IMR-90 (cell line): ENCODE data around the gene TMEM131. TPM values are rescaled to one million over a fixed set of nuclear protein-coding genes. Genes with fewer than 3 reads are reported as not detected.

ENCODE experiments used
- ATAC-seq: fragments of 200-7000 bp; cut with Tn5 transposase; 2 replicates; pipeline ENCODE4 v1.9.1; 2020; ENCODE audit warnings: low read depth, mild to moderate bottlenecking, moderate library complexity
- BruUV-seq: library from RNA; stranded (reverse); fragments of 400-500 nt; replicated peaks from 2 replicates; lab custom pipeline; 2021; lab: Mats Ljungman, UMichigan
- CTCF ChIA-PET: fragments of 300-600 bp; formaldehyde crosslinking; extraction: SDS; loops from one replicate; lab custom pipeline; 2021; ENCODE audit warnings: antibody characterized with exemption; lab: Yijun Ruan, JAX
- POLR2A ChIA-PET: fragments of 300-600 bp; sonication (Branson Sonifier 250); formaldehyde crosslinking; loops from one replicate; lab custom pipeline; 2022; ENCODE audit warnings: antibody characterized with exemption; ENCODE audit not compliant: unreplicated experiment; lab: Charles Lee
- DNase-seq: peaks from one replicate; pipeline ENCODE4 v3.0.0; 2013
- H2AFZ ChIP-seq: replicated peaks from 2 replicates; pipeline ENCODE3; 2013; ENCODE audit warnings: low read length, mild to moderate bottlenecking; ENCODE audit not compliant: poor library complexity
- H2AK5ac ChIP-seq: 2 replicates; pipeline ENCODE4 v1.6.1; 2013; ENCODE audit warnings: low read depth, low read length, inconsistent platforms
- H2AK9ac ChIP-seq: replicated peaks from 2 replicates; pipeline ENCODE3; 2013; ENCODE audit warnings: mild to moderate bottlenecking, low read depth, low read length, moderate library complexity; ENCODE audit not compliant: poor library complexity
- H2BK120ac ChIP-seq: 2 replicates; pipeline ENCODE4 v1.6.1; 2013; ENCODE audit warnings: low read depth, low read length, inconsistent platforms
- H2BK15ac ChIP-seq: 3 replicates; pipeline ENCODE4 v1.6.1; 2013; ENCODE audit warnings: low read depth, low read length, inconsistent platforms
- H2BK20ac ChIP-seq: 2 replicates; pipeline ENCODE4 v1.6.1; 2013; ENCODE audit warnings: low read depth, mild to moderate bottlenecking, inconsistent platforms, low read length, moderate library complexity
- H2BK5ac ChIP-seq: 2 replicates; pipeline ENCODE4 v1.6.1; 2013; ENCODE audit warnings: mild to moderate bottlenecking, low read depth, low read length, inconsistent platforms; ENCODE audit not compliant: poor library complexity, severe bottlenecking
- H3K14ac ChIP-seq: replicated peaks from 2 replicates; pipeline ENCODE4 v1.6.1; 2013; ENCODE audit warnings: low read depth, low read length, inconsistent platforms
- H3K18ac ChIP-seq: 2 replicates; pipeline ENCODE4 v1.6.1; 2013; ENCODE audit warnings: low read depth, low read length, control low read depth
- H3K23ac ChIP-seq: 2 replicates; pipeline ENCODE4 v1.6.1; 2013; ENCODE audit warnings: low read depth, low read length, inconsistent platforms
- H3K27ac ChIP-seq: 2 replicates; pipeline ENCODE4 v1.5.1; 2013; ENCODE audit warnings: mild to moderate bottlenecking, control low read depth, low read length; ENCODE audit not compliant: insufficient read depth
- H3K27me3 ChIP-seq: 2 replicates; pipeline ENCODE4 v1.6.1; 2013; ENCODE audit warnings: low read length; ENCODE audit not compliant: control insufficient read depth, insufficient read depth
- H3K36me3 ChIP-seq: 2 replicates; pipeline ENCODE4 v1.6.1; 2013; ENCODE audit warnings: low read length, mixed read lengths; ENCODE audit not compliant: control insufficient read depth, insufficient read depth
- H3K4ac ChIP-seq: 2 replicates; pipeline ENCODE4 v1.6.1; 2013; ENCODE audit warnings: low read depth, low read length, inconsistent platforms
- H3K4me1 ChIP-seq: 2 replicates; pipeline ENCODE4 v1.6.1; 2013; ENCODE audit warnings: low read length, mixed read lengths; ENCODE audit not compliant: control insufficient read depth, insufficient read depth
- H3K4me2 ChIP-seq: 2 replicates; pipeline ENCODE4 v1.6.1; 2013; ENCODE audit warnings: low read depth, mild to moderate bottlenecking, control low read depth, low read length, moderate library complexity
- H3K4me3 ChIP-seq: 2 replicates; pipeline ENCODE4 v1.5.1; 2013; ENCODE audit warnings: low read depth, mild to moderate bottlenecking, control low read depth, low read length, moderate library complexity; ENCODE audit not compliant: insufficient read depth
- H3K56ac ChIP-seq: 2 replicates; pipeline ENCODE4 v1.6.1; 2013; ENCODE audit warnings: low read length, inconsistent platforms; ENCODE audit not compliant: insufficient read depth; ENCODE audit errors: extremely low read depth
- H3K79me1 ChIP-seq, 2 experiments: 2 replicates each; pipeline ENCODE4 v1.6.1; 2013; ENCODE audit warnings: low read length in 2 of 2, inconsistent platforms in 1 of 2, low read depth in 1 of 2
- H3K9ac ChIP-seq: 2 replicates; pipeline ENCODE4 v1.6.1; 2013; ENCODE audit warnings: low read depth, low read length, control low read depth
- H3K9me1 ChIP-seq: 2 replicates; pipeline ENCODE4 v1.6.1; 2013; ENCODE audit warnings: low read length, inconsistent platforms; ENCODE audit not compliant: insufficient read depth
- H3K9me3 ChIP-seq: 2 replicates; pipeline ENCODE4 v1.6.1; 2013; ENCODE audit warnings: low read length; ENCODE audit not compliant: control insufficient read depth, insufficient read depth
- H4K20me1 ChIP-seq: 2 replicates; pipeline ENCODE4 v1.6.1; 2013; ENCODE audit warnings: low read length, inconsistent platforms; ENCODE audit not compliant: insufficient read depth
- H4K5ac ChIP-seq: 2 replicates; pipeline ENCODE4 v1.6.1; 2013; ENCODE audit warnings: mild to moderate bottlenecking, low read depth, low read length, control low read depth
- H4K8ac ChIP-seq, 2 experiments: 2 replicates each; pipeline ENCODE4 v1.6.1; 2013; ENCODE audit warnings: low read depth in 2 of 2, low read length in 2 of 2, control low read depth in 1 of 2, inconsistent platforms in 1 of 2
- H4K91ac ChIP-seq: 2 replicates; pipeline ENCODE4 v1.6.1; 2013; ENCODE audit warnings: low read depth, low read length, inconsistent platforms; ENCODE audit not compliant: insufficient read depth
- BHLHE40 ChIP-seq: fragments of 150-350 bp; IDR thresholded peaks from 2 replicates; pipeline ENCODE4 v1.6.1; 2016; ENCODE audit warnings: mild to moderate bottlenecking, low read depth, low read length
- CEBPB ChIP-seq: IDR thresholded peaks from 2 replicates; pipeline ENCODE4 v1.6.1; 2012; ENCODE audit warnings: low read depth, low read length, improper control_type of control experiment
- CHD1 ChIP-seq: IDR thresholded peaks from 2 replicates; pipeline ENCODE4 v1.6.1; 2012; ENCODE audit warnings: low read depth, low read length, improper control_type of control experiment
- FOS ChIP-seq: fragments of 150-350 bp; IDR thresholded peaks from 2 replicates; pipeline ENCODE4 v1.6.1; 2016; ENCODE audit warnings: low read depth, low read length
- MAFK ChIP-seq: IDR thresholded peaks from 2 replicates; pipeline ENCODE4 v1.6.1; 2012; ENCODE audit warnings: low read depth, low read length, improper control_type of control experiment
- MAZ ChIP-seq: IDR thresholded peaks from 2 replicates; pipeline ENCODE4 v1.6.1; 2012; ENCODE audit warnings: low read depth, mild to moderate bottlenecking, low read length, improper control_type of control experiment, moderate library complexity, borderline replicate concordance
- MXI1 ChIP-seq: IDR thresholded peaks from 2 replicates; pipeline ENCODE4 v1.6.1; 2012; ENCODE audit warnings: low read depth, mild to moderate bottlenecking, low read length, moderate library complexity, borderline replicate concordance
- NFE2L2 ChIP-seq: fragments of 150-350 bp; IDR thresholded peaks from 2 replicates; pipeline ENCODE4 v1.6.1; 2016; ENCODE audit warnings: low read depth, mild to moderate bottlenecking, low read length
- POLR2A ChIP-seq: IDR thresholded peaks from 2 replicates; pipeline ENCODE4 v1.6.1; 2012; ENCODE audit warnings: mild to moderate bottlenecking, low read depth, low read length
- RAD21 ChIP-seq: IDR thresholded peaks from 2 replicates; pipeline ENCODE4 v1.6.1; 2012; ENCODE audit warnings: low read length, improper control_type of control experiment
- RCOR1 ChIP-seq: IDR thresholded peaks from 2 replicates; pipeline ENCODE4 v1.6.1; 2012; ENCODE audit warnings: mild to moderate bottlenecking, low read length, improper control_type of control experiment; ENCODE audit not compliant: insufficient replicate concordance
- RFX5 ChIP-seq: IDR thresholded peaks from 2 replicates; pipeline ENCODE4 v1.8.0; 2012; ENCODE audit warnings: low read depth, mild to moderate bottlenecking, low read length, moderate library complexity
- SMC3 ChIP-seq: fragments of 150-350 bp; IDR thresholded peaks from 2 replicates; pipeline ENCODE4 v1.6.1; 2016; ENCODE audit warnings: low read depth, mild to moderate bottlenecking, antibody characterized with exemption, low read length, moderate library complexity
- USF2 ChIP-seq: fragments of 150-350 bp; IDR thresholded peaks from 2 replicates; pipeline ENCODE4 v1.6.1; 2017; ENCODE audit warnings: mild to moderate bottlenecking, antibody characterized with exemption, low read length, low read depth
- WGBS, 2 experiments: methylation state at CpG; one replicate each; pipeline versions ENCODE4 v1.1.5 to v1.1.7; 2013; ENCODE audit warnings: missing lambda C conversion rate in 2 of 2; ENCODE audit not compliant: insufficient read length in 1 of 2; ENCODE audit errors: extremely low coverage in 2 of 2; 5-methylcytosine and 5-hydroxymethylcytosine counted together
- dilution Hi-C: fragments of 300-500 bp; cut with HindIII; formaldehyde crosslinking; loops from one replicate; pipeline ENCODE4 v1.14.3; 2018; ENCODE audit warnings: low sequenced_read_pairs; ENCODE audit not compliant: unreplicated experiment
- in situ Hi-C: fragments of 300-500 bp; cut with MboI; formaldehyde crosslinking; loops from 3 replicates; pipeline ENCODE4 v1.14.3; 2019; ENCODE audit warnings: low sequenced_read_pairs, inconsistent platforms, mixed read lengths
- intact Hi-C: fragments of 100-400 bp; cut with micrococcal nuclease; formaldehyde crosslinking; loops from 2 replicates; pipeline ENCODE4 v1.10.0; 2022
- polyA plus RNA-seq, 3 experiments: library from polyadenylated mRNA; depleted of rRNA; stranded (reverse); fragments of >200 nt; gene quantifications; 2 replicates each; pipeline ENCODE4 v1.2.3, GENCODE V29; 2012; ENCODE audit warnings: low replicate concordance in 1 of 3
- total RNA-seq: library from RNA; depleted of rRNA; stranded (reverse); fragments of >200 nt; gene quantifications from 2 replicates; pipeline ENCODE4 v1.2.3, GENCODE V29; 2012
- TF ChIP-seq, protein P1 (sequence below): fragments of 150-350 bp; IDR thresholded peaks from 2 replicates; pipeline ENCODE4 v1.6.1; 2016; ENCODE audit warnings: low read depth, mild to moderate bottlenecking, low read length, moderate library complexity, borderline replicate concordance
- TF ChIP-seq, protein P2 (sequence below): conservative IDR thresholded peaks from 2 replicates; pipeline ENCODE4 v1.5.1; 2012; ENCODE audit warnings: mild to moderate bottlenecking, low read depth, low read length, improper control_type of control experiment

The TMEM131 gene
- total and polyA plus RNA-seq, 2 of the 4 experiments (the other 2 are of a cell fraction), result 13.3 to 14.0 TPM

DNA sequence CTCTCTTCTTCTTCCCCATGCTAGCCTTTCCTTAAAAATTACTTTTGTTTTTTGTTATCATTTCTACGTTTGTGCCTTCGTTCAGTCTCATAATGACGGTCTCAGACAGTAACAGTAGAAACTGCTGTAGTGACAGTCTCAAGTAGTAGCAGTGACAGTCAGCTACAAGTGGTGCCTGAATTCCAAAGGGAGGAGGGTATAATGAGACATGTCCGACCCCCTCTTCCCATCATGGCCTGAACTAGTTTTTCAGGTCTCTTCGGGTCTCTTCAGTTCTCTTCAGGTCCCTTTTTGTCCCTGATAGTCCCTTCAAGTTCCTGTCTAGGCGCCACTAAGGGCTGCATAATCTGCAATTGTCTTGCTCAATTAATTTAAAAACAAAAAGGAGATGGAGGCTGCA, 12.6 kb downstream of the TMEM131 start:
- H2BK5ac ChIP-seq, result no peak overlapping the region
- H3K79me1 ChIP-seq, result peaks cover 37 to 57% of the 10 kb centered on the region in 2 experiments
- TF ChIP-seq, protein P1, sequence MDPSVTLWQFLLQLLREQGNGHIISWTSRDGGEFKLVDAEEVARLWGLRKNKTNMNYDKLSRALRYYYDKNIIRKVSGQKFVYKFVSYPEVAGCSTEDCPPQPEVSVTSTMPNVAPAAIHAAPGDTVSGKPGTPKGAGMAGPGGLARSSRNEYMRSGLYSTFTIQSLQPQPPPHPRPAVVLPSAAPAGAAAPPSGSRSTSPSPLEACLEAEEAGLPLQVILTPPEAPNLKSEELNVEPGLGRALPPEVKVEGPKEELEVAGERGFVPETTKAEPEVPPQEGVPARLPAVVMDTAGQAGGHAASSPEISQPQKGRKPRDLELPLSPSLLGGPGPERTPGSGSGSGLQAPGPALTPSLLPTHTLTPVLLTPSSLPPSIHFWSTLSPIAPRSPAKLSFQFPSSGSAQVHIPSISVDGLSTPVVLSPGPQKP, result no peak
- TF ChIP-seq NFE2L2, result no peak
- TF ChIP-seq RCOR1, result no peak
- TF ChIP-seq POLR2A, result no peak
- no peak for TF ChIP-seq RAD21
- no peak for TF ChIP-seq FOS
- TF ChIP-seq SMC3, result no peak
- TF ChIP-seq USF2, result no peak
- TF ChIP-seq CEBPB, result no peak
- TF ChIP-seq MXI1, result no peak
- TF ChIP-seq, protein P2, sequence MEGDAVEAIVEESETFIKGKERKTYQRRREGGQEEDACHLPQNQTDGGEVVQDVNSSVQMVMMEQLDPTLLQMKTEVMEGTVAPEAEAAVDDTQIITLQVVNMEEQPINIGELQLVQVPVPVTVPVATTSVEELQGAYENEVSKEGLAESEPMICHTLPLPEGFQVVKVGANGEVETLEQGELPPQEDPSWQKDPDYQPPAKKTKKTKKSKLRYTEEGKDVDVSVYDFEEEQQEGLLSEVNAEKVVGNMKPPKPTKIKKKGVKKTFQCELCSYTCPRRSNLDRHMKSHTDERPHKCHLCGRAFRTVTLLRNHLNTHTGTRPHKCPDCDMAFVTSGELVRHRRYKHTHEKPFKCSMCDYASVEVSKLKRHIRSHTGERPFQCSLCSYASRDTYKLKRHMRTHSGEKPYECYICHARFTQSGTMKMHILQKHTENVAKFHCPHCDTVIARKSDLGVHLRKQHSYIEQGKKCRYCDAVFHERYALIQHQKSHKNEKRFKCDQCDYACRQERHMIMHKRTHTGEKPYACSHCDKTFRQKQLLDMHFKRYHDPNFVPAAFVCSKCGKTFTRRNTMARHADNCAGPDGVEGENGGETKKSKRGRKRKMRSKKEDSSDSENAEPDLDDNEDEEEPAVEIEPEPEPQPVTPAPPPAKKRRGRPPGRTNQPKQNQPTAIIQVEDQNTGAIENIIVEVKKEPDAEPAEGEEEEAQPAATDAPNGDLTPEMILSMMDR, result no peak
- TF ChIP-seq CHD1, result no peak
- no peak for TF ChIP-seq RFX5
- TF ChIP-seq BHLHE40, result no peak
- no peak for TF ChIP-seq MAFK
- no peak for TF ChIP-seq MAZ
- H3K9me3 ChIP-seq, result peaks cover 14% of the 10 kb centered on the region
- H3K36me3 ChIP-seq, result peaks cover 1% of the 10 kb centered on the region; the same call in 1 of the 2 replicates
- in situ Hi-C loops (no loop called here), intact Hi-C loops (no loop called here), dilution Hi-C loops (no loop called here)
- no peak overlapping the region for H2AK5ac ChIP-seq
- H3K4me1 ChIP-seq, result no peaks in the 10 kb centered on the region
- H3K4me3 ChIP-seq, result no peak overlapping the region
- no peak overlapping the region for H2AFZ ChIP-seq
- no peak overlapping the region for H4K8ac ChIP-seq
- H3K27ac ChIP-seq, result no peak overlapping the region
- H4K20me1 ChIP-seq, result peaks cover 32% of the 10 kb centered on the region; the same call in 1 of the 2 replicates
- H3K4ac ChIP-seq, result no peak overlapping the region
- no peak overlapping the region for H2BK15ac ChIP-seq
- no TSS peak for BruUV-seq
- ChIA-PET POLR2A (no interaction called here), CTCF (no interaction called here)
- ATAC-seq (no peak), DNase-seq (no peak)
- no peak overlapping the region for H3K23ac ChIP-seq
- no peak overlapping the region for H2AK9ac ChIP-seq
- no peak overlapping the region for H3K18ac ChIP-seq
- no peak overlapping the region; the same call in 1 of the 2 replicates for H3K14ac ChIP-seq
- no peak overlapping the region for H2BK120ac ChIP-seq
- H3K9me1 ChIP-seq, result no peaks in the 10 kb centered on the region
- no peak overlapping the region for H3K9ac ChIP-seq
- no peak overlapping the region for H4K5ac ChIP-seq
- H2BK20ac ChIP-seq, result no peak overlapping the region
- H4K91ac ChIP-seq, result no peak overlapping the region
- H3K56ac ChIP-seq, result no peak overlapping the region
- no CpG with 5 or more reads among the region's 6 CpGs for WGBS, 2 experiments
- no peak overlapping the region for H3K4me2 ChIP-seq
- H3K27me3 ChIP-seq, result no peaks in the 10 kb centered on the region
